Astrocyte (in vitro differentiated cells and primary cell): Measurements from ENCODE around the gene FGGY. TPM values are rescaled to one million over a fixed set of nuclear protein-coding genes. Genes with fewer than 3 reads are reported as not detected.
A peak's percentile ranks its signal among the peaks of the same experiment; 100 is the strongest.

Experiments
- DNase-seq: peaks from one replicate; pipeline ENCODE4 v3.0.0-alpha.2; 2010; ENCODE audit warnings: low read depth
- FAIRE-seq: peaks from 2 replicates; lab custom pipeline; 2011; peaks lifted over from hg19 to GRCh38; lab: Jason Lieb, UNC
- H2AFZ ChIP-seq: 2 replicates; pipeline ENCODE4 v1.6.0; 2012; ENCODE audit warnings: low read depth, low read length, inconsistent platforms
- H3K27ac ChIP-seq: 2 replicates; pipeline ENCODE4 v1.5.1; 2011; ENCODE audit warnings: low read depth, low read length, inconsistent platforms
- H3K27me3 ChIP-seq: 2 replicates; pipeline ENCODE4 v1.6.0; 2011; ENCODE audit warnings: low read length, inconsistent platforms; ENCODE audit not compliant: insufficient read depth
- H3K36me3 ChIP-seq: 2 replicates; pipeline ENCODE4 v1.5.1; 2011; ENCODE audit warnings: low read length, inconsistent platforms; ENCODE audit not compliant: insufficient read depth
- H3K4me1 ChIP-seq: 2 replicates; pipeline ENCODE4 v1.5.1; 2011; ENCODE audit warnings: low read length, inconsistent platforms; ENCODE audit not compliant: insufficient read depth
- H3K4me2 ChIP-seq: 2 replicates; pipeline ENCODE4 v1.6.0; 2012; ENCODE audit warnings: low read length, inconsistent platforms
- H3K4me3 ChIP-seq: 2 replicates; pipeline ENCODE4 v1.5.1; 2011; ENCODE audit warnings: low read depth, mild to moderate bottlenecking, low read length, inconsistent platforms; ENCODE audit not compliant: insufficient read depth
- H3K79me2 ChIP-seq: 2 replicates; pipeline ENCODE4 v1.6.0; 2012; ENCODE audit warnings: mild to moderate bottlenecking, low read length, inconsistent platforms; ENCODE audit not compliant: insufficient read depth
- H3K9ac ChIP-seq: 2 replicates; pipeline ENCODE4 v1.6.0; 2012; ENCODE audit warnings: mild to moderate bottlenecking, low read length, inconsistent platforms
- H3K9me3 ChIP-seq: 2 replicates; pipeline ENCODE4 v1.5.1; 2012; ENCODE audit warnings: low read depth, mild to moderate bottlenecking, low read length, inconsistent platforms; ENCODE audit not compliant: insufficient read depth
- H4K20me1 ChIP-seq: 2 replicates; pipeline ENCODE4 v1.6.0; 2012; ENCODE audit warnings: low read length, inconsistent platforms; ENCODE audit not compliant: insufficient read depth
- H3K27ac Mint-ChIP-seq: one replicate; pipeline ENCODE4 v1.8.0; 2021; ENCODE audit warnings: mild to moderate bottlenecking, mixed read lengths; ENCODE audit not compliant: unreplicated experiment
- H3K27me3 Mint-ChIP-seq: one replicate; pipeline ENCODE4 v1.8.0; 2021; ENCODE audit warnings: low read depth, mixed read lengths; ENCODE audit not compliant: unreplicated experiment
- H3K36me3 Mint-ChIP-seq: one replicate; pipeline ENCODE4 v1.8.0; 2021; ENCODE audit warnings: low read depth, mixed read lengths; ENCODE audit not compliant: unreplicated experiment
- H3K4me1 Mint-ChIP-seq: one replicate; pipeline ENCODE4 v1.8.0; 2021; ENCODE audit warnings: low read depth, mixed read lengths; ENCODE audit not compliant: unreplicated experiment
- H3K4me3 Mint-ChIP-seq: one replicate; pipeline ENCODE4 v1.8.0; 2021; ENCODE audit warnings: mild to moderate bottlenecking, moderate library complexity, mixed read lengths; ENCODE audit not compliant: unreplicated experiment
- H3K9me3 Mint-ChIP-seq: one replicate; pipeline ENCODE4 v1.8.0; 2021; ENCODE audit warnings: mild to moderate bottlenecking, mixed read lengths; ENCODE audit not compliant: unreplicated experiment
- EZH2 ChIP-seq: IDR thresholded peaks from 2 replicates; pipeline ENCODE4 v1.6.1; 2012; ENCODE audit warnings: mild to moderate bottlenecking, low read length, inconsistent platforms; ENCODE audit not compliant: insufficient read depth
- total RNA-seq: library from RNA; stranded (reverse); gene quantifications from 2 replicates; pipeline ENCODE4 v1.2.1, GENCODE V29; 2021
- TF ChIP-seq, protein P1 (sequence below): IDR thresholded peaks from 2 replicates; pipeline ENCODE4 v1.5.1; 2011; ENCODE audit warnings: low read depth, mild to moderate bottlenecking, inconsistent platforms, low read length, moderate library complexity; ENCODE audit not compliant: insufficient read depth

Gene FGGY
- total RNA-seq, 1 donor from 2014 or later, result 6.8 TPM

DNA sequence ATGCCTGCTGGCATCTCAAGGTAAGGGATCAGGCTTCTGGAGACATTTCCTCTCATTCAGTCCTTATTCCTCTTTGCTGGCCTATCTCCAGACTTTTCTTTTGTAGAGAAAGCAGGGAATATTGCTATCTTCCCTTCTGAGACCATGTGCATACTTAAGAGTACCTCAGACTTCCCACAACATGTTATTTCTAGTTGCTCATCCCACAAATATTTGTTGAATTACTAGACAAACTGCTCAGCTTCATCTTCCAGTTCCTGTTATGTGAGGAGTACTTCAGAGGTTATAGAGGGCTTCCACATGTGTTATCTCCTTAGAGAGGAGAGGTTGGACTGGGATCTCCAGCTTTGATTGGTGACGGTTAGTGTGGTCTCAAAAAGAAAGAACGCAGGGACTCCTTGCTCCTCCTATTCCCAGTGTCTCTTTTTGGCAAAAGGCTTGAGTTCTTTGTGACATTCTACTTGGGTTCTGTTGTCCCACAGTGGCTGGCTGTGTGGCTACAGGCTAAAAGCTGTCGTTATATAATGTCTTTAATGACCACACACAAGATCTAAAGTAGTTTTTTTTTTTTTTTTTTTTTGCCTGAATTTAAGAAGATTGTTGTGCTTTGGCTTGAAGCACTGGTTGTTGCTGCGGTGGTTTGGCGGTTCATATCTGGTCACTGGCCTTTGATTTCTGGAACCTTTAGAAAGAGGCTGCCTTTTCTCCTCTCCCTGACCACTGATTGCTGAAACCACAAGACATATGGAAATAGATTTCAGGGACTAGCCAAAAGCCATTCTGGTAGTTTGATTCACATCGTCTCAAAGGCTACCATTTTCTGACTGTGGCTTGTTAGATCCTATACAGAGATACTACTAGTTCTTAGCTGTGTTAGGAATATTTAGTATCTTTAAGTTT lies 78.7 kb downstream of the FGGY start:
- Histone ChIP-seq H2AFZ (no peak overlapping the region), H3K27ac (peak overlapping the region; percentile 74), H3K4me1 (peaks cover 11% of the 10 kb centered on the region), H3K79me2 (no peaks in the 10 kb centered on the region), H3K4me2 (peak overlapping the region; percentile 69), H3K9ac (peak overlapping the region; percentile 18), H3K9me3 (no peaks in the 10 kb centered on the region), H3K36me3 (no peaks in the 10 kb centered on the region), H3K4me3 (no peak overlapping the region), H3K27me3 (no peaks in the 10 kb centered on the region), H4K20me1 (no peaks in the 10 kb centered on the region)
- Mint-ChIP-seq H3K9me3 (no peaks in the 10 kb centered on the region), H3K4me3 (peak overlapping the region; percentile 27), H3K36me3 (no peaks in the 10 kb centered on the region), H3K27me3 (no peaks in the 10 kb centered on the region), H3K4me1 (peaks cover 9% of the 10 kb centered on the region), H3K27ac (peak overlapping the region; percentile 90)
- DNase-seq (peak; percentile 100), FAIRE-seq (peak; percentile 96)
- no peak for TF ChIP-seq EZH2
- TF ChIP-seq, protein P1, sequence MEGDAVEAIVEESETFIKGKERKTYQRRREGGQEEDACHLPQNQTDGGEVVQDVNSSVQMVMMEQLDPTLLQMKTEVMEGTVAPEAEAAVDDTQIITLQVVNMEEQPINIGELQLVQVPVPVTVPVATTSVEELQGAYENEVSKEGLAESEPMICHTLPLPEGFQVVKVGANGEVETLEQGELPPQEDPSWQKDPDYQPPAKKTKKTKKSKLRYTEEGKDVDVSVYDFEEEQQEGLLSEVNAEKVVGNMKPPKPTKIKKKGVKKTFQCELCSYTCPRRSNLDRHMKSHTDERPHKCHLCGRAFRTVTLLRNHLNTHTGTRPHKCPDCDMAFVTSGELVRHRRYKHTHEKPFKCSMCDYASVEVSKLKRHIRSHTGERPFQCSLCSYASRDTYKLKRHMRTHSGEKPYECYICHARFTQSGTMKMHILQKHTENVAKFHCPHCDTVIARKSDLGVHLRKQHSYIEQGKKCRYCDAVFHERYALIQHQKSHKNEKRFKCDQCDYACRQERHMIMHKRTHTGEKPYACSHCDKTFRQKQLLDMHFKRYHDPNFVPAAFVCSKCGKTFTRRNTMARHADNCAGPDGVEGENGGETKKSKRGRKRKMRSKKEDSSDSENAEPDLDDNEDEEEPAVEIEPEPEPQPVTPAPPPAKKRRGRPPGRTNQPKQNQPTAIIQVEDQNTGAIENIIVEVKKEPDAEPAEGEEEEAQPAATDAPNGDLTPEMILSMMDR, result no peak

DNA sequence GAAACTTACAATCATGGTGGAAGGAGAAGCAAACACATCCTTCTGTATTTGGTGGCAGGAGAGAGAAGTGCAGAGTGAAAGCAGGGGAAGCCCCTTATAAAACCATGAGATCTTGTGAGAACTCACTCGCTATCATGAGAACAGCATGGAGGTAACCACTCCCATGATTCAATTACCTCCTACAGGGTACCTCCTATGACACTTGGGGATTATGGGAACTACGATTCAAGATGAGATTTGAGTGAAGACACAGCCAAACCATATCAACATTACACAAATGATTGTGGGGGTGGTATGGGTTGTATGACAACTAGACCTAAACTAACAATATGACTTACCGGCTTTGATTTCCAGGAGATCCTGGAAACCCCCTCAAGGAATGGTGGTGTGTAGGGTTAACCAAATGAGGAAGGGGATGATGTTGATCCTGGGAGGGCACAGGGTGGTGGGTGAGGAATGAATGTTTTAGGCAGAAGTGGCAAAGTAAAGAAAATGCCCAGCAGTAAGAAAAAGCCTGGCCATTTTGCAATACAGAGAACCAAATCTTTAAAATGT lies 80.5 kb downstream of the FGGY start:
- no peak overlapping the region for H3K4me3 ChIP-seq
- no peak overlapping the region for H3K9ac ChIP-seq
- H3K79me2 ChIP-seq, result no peaks in the 10 kb centered on the region
- TF ChIP-seq EZH2, result no peak
- Mint-ChIP-seq H3K9me3 (no peaks in the 10 kb centered on the region), H3K36me3 (no peaks in the 10 kb centered on the region), H3K27me3 (no peaks in the 10 kb centered on the region), H3K27ac (no peak overlapping the region), H3K4me3 (no peak overlapping the region), H3K4me1 (peaks cover 9% of the 10 kb centered on the region)
- no peak overlapping the region for H3K27ac ChIP-seq
- H3K36me3 ChIP-seq, result no peaks in the 10 kb centered on the region
- FAIRE-seq (no peak), DNase-seq (no peak)
- H3K4me2 ChIP-seq, result no peak overlapping the region
- no peak overlapping the region for H2AFZ ChIP-seq
- no peaks in the 10 kb centered on the region for H3K9me3 ChIP-seq
- H3K27me3 ChIP-seq, result no peaks in the 10 kb centered on the region
- H4K20me1 ChIP-seq, result no peaks in the 10 kb centered on the region
- peaks cover 11% of the 10 kb centered on the region for H3K4me1 ChIP-seq

DNA sequence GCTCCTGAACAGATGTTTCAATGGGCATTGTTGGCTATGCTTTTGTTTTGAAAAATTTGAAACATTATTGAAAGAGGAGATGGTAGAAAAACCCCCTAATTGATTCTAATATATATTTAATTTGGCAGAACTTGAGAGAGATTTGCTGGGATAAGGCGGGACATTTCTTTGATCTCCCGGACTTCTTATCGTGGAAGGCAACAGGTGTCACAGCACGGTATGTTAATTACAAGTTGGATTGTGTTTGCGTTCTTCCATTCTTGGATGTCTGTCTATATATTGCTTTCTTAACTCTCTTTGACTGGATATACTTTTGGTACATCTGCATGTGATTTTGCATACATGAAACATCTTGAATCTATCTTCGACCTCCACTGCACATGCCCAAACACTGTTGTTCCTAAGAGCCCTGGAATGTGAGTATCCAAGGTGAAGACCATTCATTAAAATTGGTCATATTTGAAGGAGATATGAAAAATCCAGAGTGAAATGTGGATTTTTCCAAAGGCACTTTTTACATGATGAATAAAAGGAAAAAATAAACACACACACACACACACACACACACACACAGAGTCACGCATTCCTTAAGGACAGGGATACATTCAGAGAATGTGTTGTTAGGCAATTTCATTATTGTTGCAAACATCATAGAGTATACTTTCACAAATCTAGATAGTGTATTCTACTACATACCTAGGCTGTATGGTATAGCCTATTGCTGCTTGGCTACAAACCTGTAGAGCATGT lies 81.9 kb downstream of the FGGY start:
- Mint-ChIP-seq H3K27ac (no peak overlapping the region), H3K4me3 (no peak overlapping the region), H3K27me3 (no peaks in the 10 kb centered on the region), H3K36me3 (no peaks in the 10 kb centered on the region), H3K4me1 (peaks cover 9% of the 10 kb centered on the region), H3K9me3 (no peaks in the 10 kb centered on the region)
- H4K20me1 ChIP-seq, result no peaks in the 10 kb centered on the region
- no peak for DNase-seq
- no peaks in the 10 kb centered on the region for H3K36me3 ChIP-seq
- H3K4me2 ChIP-seq, result no peak overlapping the region
- H3K27ac ChIP-seq, result no peak overlapping the region
- H3K4me3 ChIP-seq, result no peak overlapping the region
- FAIRE-seq, result no peak
- H3K4me1 ChIP-seq, result peaks cover 11% of the 10 kb centered on the region
- no peaks in the 10 kb centered on the region for H3K79me2 ChIP-seq
- H2AFZ ChIP-seq, result no peak overlapping the region
- H3K9ac ChIP-seq, result no peak overlapping the region
- TF ChIP-seq, protein P1, result no peak
- TF ChIP-seq EZH2, result no peak
- no peaks in the 10 kb centered on the region for H3K27me3 ChIP-seq
- H3K9me3 ChIP-seq, result no peaks in the 10 kb centered on the region
